A549 (cell line): ENCODE measurements around the gene CHP2. TPM values are rescaled to one million over a fixed set of nuclear protein-coding genes. Genes with fewer than 3 reads are reported as not detected.

Source experiments
- ATAC-seq, 2 experiments: fragments of 200-7000 bp in 1 of 2; fragments of >200 bp in 1 of 2; cut with Nextera tagmentation in 1 of 2; cut with Tn5 transposase in 1 of 2; 3 replicates each; pipeline versions ENCODE4 v1.8.0 to v1.9.1; 2018 to 2020; ENCODE audit warnings: mild to moderate bottlenecking in 1 of 2, moderate library complexity in 1 of 2
- CTCF ChIA-PET: fragments of 300-600 bp; sonication (Branson Sonifier 250); formaldehyde crosslinking; extraction: SDS; loops from one replicate; lab custom pipeline; 2021; ENCODE audit warnings: antibody characterized with exemption, inconsistent platforms; lab: Yijun Ruan, JAX
- POLR2A ChIA-PET: fragments of 350-600 bp; formaldehyde crosslinking; extraction: SDS; loops from one replicate; lab custom pipeline; 2021; ENCODE audit warnings: antibody characterized with exemption, inconsistent platforms; lab: Yijun Ruan, JAX
- DNase-seq, 2 experiments: peaks; one replicate each; pipeline versions ENCODE4 v3.0.0 to v3.0.0-alpha.2; 2011 to 2016; ENCODE audit warnings: low read depth in 1 of 2, low spot score in 1 of 2
- FAIRE-seq: peaks from 2 replicates; lab custom pipeline; 2011; peaks lifted over from hg19 to GRCh38; lab: Jason Lieb, UNC
- H3K27ac ChIP-seq, 2 experiments: fragments of >200 bp; sonication (Bioruptor Twin); formaldehyde crosslinking; 3 replicates each; pipeline ENCODE4 v1.5.1; 2016 to 2017
- H3K4me1 ChIP-seq: fragments of >200 bp; sonication (Bioruptor Twin); formaldehyde crosslinking; 3 replicates; pipeline ENCODE4 v1.6.1; 2016
- H3K4me2 ChIP-seq: fragments of >200 bp; sonication (Bioruptor Twin); formaldehyde crosslinking; 3 replicates; pipeline ENCODE4 v1.6.1; 2016
- H3K4me3 ChIP-seq: fragments of >200 bp; sonication (Bioruptor Twin); formaldehyde crosslinking; 3 replicates; pipeline ENCODE4 v1.5.1; 2016
- H3K9me3 ChIP-seq: fragments of >200 bp; sonication (Bioruptor Twin); formaldehyde crosslinking; 3 replicates; pipeline ENCODE4 v1.6.1; 2016
- BCL3 ChIP-seq: fragments of >200 bp; sonication (Bioruptor Twin); formaldehyde crosslinking; IDR thresholded peaks from 3 replicates; pipeline ENCODE4 v1.6.1; 2016
- CBX2 ChIP-seq: fragments of 200-600 bp; sonication (generic); IDR thresholded peaks from 2 replicates; pipeline ENCODE4 v1.6.1; 2016; ENCODE audit warnings: low read depth, mild to moderate bottlenecking, borderline replicate concordance
- CHD4 ChIP-seq: fragments of 200-600 bp; sonication (generic); IDR thresholded peaks from 2 replicates; pipeline ENCODE4 v1.6.1; 2016; ENCODE audit warnings: antibody characterized with exemption, mild to moderate bottlenecking, borderline replicate concordance
- E2F6 ChIP-seq: IDR thresholded peaks from 2 replicates; pipeline ENCODE4 v1.6.1; 2012; ENCODE audit warnings: low read depth, borderline replicate concordance
- ELK1 ChIP-seq: fragments of 150-350 bp; IDR thresholded peaks from 2 replicates; pipeline ENCODE4 v1.6.1; 2014; ENCODE audit warnings: low read depth, mild to moderate bottlenecking, low read length
- ESRRA ChIP-seq: fragments of 150-350 bp; IDR thresholded peaks from 2 replicates; pipeline ENCODE4 v1.6.1; 2014; ENCODE audit warnings: mild to moderate bottlenecking, low read length, borderline replicate concordance
- FOSB ChIP-seq: fragments of 250-450 bp; sonication (Bioruptor Pico); IDR thresholded peaks from 2 replicates; pipeline ENCODE4 v1.5.0; 2020; ENCODE audit warnings: mild to moderate bottlenecking, moderate library complexity
- HDAC2 ChIP-seq: fragments of 200-600 bp; sonication (generic); IDR thresholded peaks from 2 replicates; pipeline ENCODE4 v1.6.1; 2016
- HEYL ChIP-seq: fragments of 250-450 bp; sonication (Bioruptor Pico); IDR thresholded peaks from 2 replicates; pipeline ENCODE4 v1.8.0; 2021; ENCODE audit warnings: mild to moderate bottlenecking, moderate library complexity
- HMGXB4 ChIP-seq: fragments of 250-450 bp; sonication (Bioruptor Pico); IDR thresholded peaks from 2 replicates; pipeline ENCODE4 v1.5.0; 2021; ENCODE audit warnings: mild to moderate bottlenecking, moderate library complexity, borderline replicate concordance
- JUN ChIP-seq, 2 experiments: fragments of >200 bp; sonication (Bioruptor Twin); formaldehyde crosslinking; IDR thresholded peaks; 2 replicates in 1 of 2; 3 replicates in 1 of 2; pipeline ENCODE4 v1.6.1; 2016 to 2017
- KDM1A ChIP-seq: fragments of 200-600 bp; sonication (generic); IDR thresholded peaks from 2 replicates; pipeline ENCODE4 v1.6.1; 2016; ENCODE audit warnings: low read depth, mild to moderate bottlenecking
- KDM5A ChIP-seq: fragments of 200-600 bp; sonication (generic); IDR thresholded peaks from 2 replicates; pipeline ENCODE4 v1.6.1; 2016; ENCODE audit warnings: antibody characterized with exemption, mild to moderate bottlenecking
- MAFK ChIP-seq: fragments of 450-650 bp; IDR thresholded peaks from 2 replicates; pipeline ENCODE4 v1.6.1; 2014; ENCODE audit not compliant: partially characterized antibody
- MAX ChIP-seq: IDR thresholded peaks from 2 replicates; pipeline ENCODE4 v1.6.1; 2012
- MYC ChIP-seq: IDR thresholded peaks from 2 replicates; pipeline ENCODE4 v1.6.1; 2012; ENCODE audit warnings: mild to moderate bottlenecking, inconsistent platforms, low read length, improper control_type of control experiment, borderline replicate concordance
- NR3C1 ChIP-seq: fragments of >200 bp; sonication (Bioruptor Twin); formaldehyde crosslinking; IDR thresholded peaks from 3 replicates; pipeline ENCODE4 v1.6.1; 2017
- PBX3 ChIP-seq: IDR thresholded peaks from 2 replicates; pipeline ENCODE4 v1.6.1; 2012
- PHF8 ChIP-seq: fragments of 200-600 bp; sonication (generic); IDR thresholded peaks from 2 replicates; pipeline ENCODE4 v1.6.1; 2016; ENCODE audit warnings: low read depth, mild to moderate bottlenecking, antibody characterized with exemption, moderate library complexity, borderline replicate concordance
- POLR2AphosphoS2 ChIP-seq: conservative IDR thresholded peaks from 2 replicates; pipeline ENCODE4 v1.6.1; 2012; ENCODE audit warnings: low read length, improper control_type of control experiment, inconsistent platforms
- TFCP2L1 ChIP-seq: fragments of 250-450 bp; sonication (Bioruptor Pico); IDR thresholded peaks from 2 replicates; pipeline ENCODE4 v1.5.0; 2021; ENCODE audit warnings: mild to moderate bottlenecking
- TP53 ChIP-seq: fragments of 250-450 bp; sonication (Bioruptor Pico); IDR thresholded peaks from 2 replicates; pipeline ENCODE4 v1.5.0; 2021; ENCODE audit warnings: mild to moderate bottlenecking, moderate library complexity
- USF2 ChIP-seq: fragments of 450-650 bp; IDR thresholded peaks from 2 replicates; pipeline ENCODE4 v1.6.1; 2014; ENCODE audit warnings: antibody characterized with exemption
- WGBS: methylation state at CpG from one replicate; pipeline ENCODE4 v1.1.6; 2017; ENCODE audit errors: missing lambda C conversion rate; 5-methylcytosine and 5-hydroxymethylcytosine counted together
- polyA plus RNA-seq, 4 experiments: library from polyadenylated mRNA; depleted of rRNA in 3 of 4; stranded (reverse); fragments of >200 nt; fragmentation: RNase III in 1 of 4; extraction: RNeasy Plus Mini Kit Qiagen cat#74134 plus additional on column Dnase treatment in 1 of 4; gene quantifications; 2 replicates in 3 of 4; 3 replicates in 1 of 4; pipeline ENCODE4 v1.2.3, GENCODE V29; 2011 to 2017

CHP2 gene
- polyA plus RNA-seq, 2 of the 4 experiments (the other 2 are of a cell fraction) = not detected

- no peak for TF ChIP-seq PHF8
- TF ChIP-seq KDM1A = no peak
- no peak for TF ChIP-seq CBX2
- no peak for TF ChIP-seq FOSB (CRISPR knock-in tag)
- no peak for TF ChIP-seq ESRRA
- no peak for TF ChIP-seq JUN (IDR thresholded peaks at IDR 0.05)
- TF ChIP-seq BCL3 = no peak
- no peak for TF ChIP-seq MYC
- no peak for TF ChIP-seq POLR2AphosphoS2
- no peak for TF ChIP-seq HMGXB4 (CRISPR knock-in tag)
- no peak for TF ChIP-seq KDM5A
- TF ChIP-seq ELK1 = no peak
- TF ChIP-seq E2F6 = no peak
- no peak for TF ChIP-seq USF2
- Histone ChIP-seq H3K9me3 (no peaks in the 10 kb centered on the region), H3K27ac (no peak overlapping the region), H3K4me3 (no peak overlapping the region), H3K4me1 (peaks cover 3% of the 10 kb centered on the region; the same call in 1 of the 3 replicates), H3K4me2 (no peak overlapping the region)
- no peak for FAIRE-seq
- ChIA-PET POLR2A (no interaction called here), CTCF (interaction anchor here (0.6 kb wide), 1 partner anchor 48 kb away, joined by 3 read pairs; no protein-coding TSS in a partner anchor)
- DNase-seq = no peak
- 39% methylated on average over 9 of the region's 9 CpGs for WGBS
- no peak for ATAC-seq
Observed at GRCh38 chr16:23757116-23757515, 2.3 kb downstream of the CHP2 start.

GRCh38 chr16:23757937-23758619, 3.3 kb downstream of the CHP2 start:
- no peak for TF ChIP-seq KDM5A
- TF ChIP-seq TFCP2L1 (CRISPR knock-in tag) = no peak
- TF ChIP-seq HMGXB4 (CRISPR knock-in tag) = no peak
- no peak for TF ChIP-seq MAX
- no peak for TF ChIP-seq JUN (IDR thresholded peaks at IDR 0.05)
- no peak for TF ChIP-seq MAFK
- no peak for TF ChIP-seq CHD4
- TF ChIP-seq TP53 (CRISPR knock-in tag) = no peak
- TF ChIP-seq HDAC2 = no peak
- TF ChIP-seq PBX3 = no peak
- TF ChIP-seq HEYL = no peak
- TF ChIP-seq NR3C1 = no peak
- TF ChIP-seq POLR2AphosphoS2 = no peak
- WGBS = 21% methylated on average over 6 of the region's 6 CpGs
- CTCF ChIA-PET = interaction anchor here (1.1 to 1.3 kb wide), 2 partner anchors 43 to 279 kb away, joined by 3 read pairs; no protein-coding TSS in a partner anchor

More at GRCh38 chr16:23757937-23758619, 3.3 kb downstream of the CHP2 start:
- no peak for DNase-seq
- H3K4me2 ChIP-seq = no peak overlapping the region
- no peaks in the 10 kb centered on the region for H3K9me3 ChIP-seq
- H3K4me1 ChIP-seq = peaks cover 3% of the 10 kb centered on the region; the same call in 1 of the 3 replicates
- ATAC-seq = no peak
- H3K27ac ChIP-seq = no peak overlapping the region
- POLR2A ChIA-PET = interaction anchor here (0.6 kb wide), 1 partner anchor 394 kb away, joined by 3 read pairs; no protein-coding TSS in a partner anchor
- H3K4me3 ChIP-seq = no peak overlapping the region
- FAIRE-seq = no peak
